Upper lobe of left lung (tissue), 6 donors: ENCODE measurements around the gene NANS. TPM values are rescaled to one million over a fixed set of nuclear protein-coding genes. Genes with fewer than 3 reads are reported as not detected.
"Not testable (repeated sequence)": the region's sequence is repeated elsewhere in the genome, so short reads cannot be mapped to it uniquely, and the experiment has no call there.

Experiments
- ATAC-seq, 2 donors: fragments of 200-7000 bp; cut with Tn5 transposase; one replicate each; pipeline ENCODE4 v1.9.1; 2022; ENCODE audit warnings: mild to moderate bottlenecking in 2 of 2, moderate library complexity in 2 of 2; ENCODE audit not compliant: low FRiP score in 2 of 2
- DNase-seq, 2 donors: peaks; one replicate each; pipeline ENCODE4 v3.0.0-alpha.2; 2019 to 2020
- H3K27ac ChIP-seq, 4 donors: fragments of 200-600 bp; sonication (generic); one replicate each; pipeline ENCODE4 v1.5.1; 2016 to 2019
- H3K27me3 ChIP-seq, 4 donors: fragments of 200-600 bp; sonication (generic); one replicate each; pipeline ENCODE4 v1.5.1; 2017 to 2019
- H3K36me3 ChIP-seq, 4 donors: fragments of 200-600 bp; sonication (generic); one replicate each; pipeline ENCODE4 v1.5.1; 2016 to 2019
- H3K4me1 ChIP-seq, 4 donors: fragments of 200-600 bp; sonication (generic); one replicate each; pipeline ENCODE4 v1.5.1; 2018 to 2019
- H3K4me3 ChIP-seq, 4 donors: fragments of 200-600 bp; sonication (generic); one replicate each; pipeline ENCODE4 v1.5.1; 2017 to 2019; ENCODE audit warnings: mild to moderate bottlenecking in 2 of 4, moderate library complexity in 1 of 4
- H3K9me3 ChIP-seq, 4 donors: fragments of 200-600 bp; sonication (generic); one replicate each; pipeline ENCODE4 v1.5.1; 2018 to 2019
- CTCF ChIP-seq, 6 experiments: fragments of 450-650 bp in 4 of 6; fragments of 200-600 bp in 2 of 6; sonication (generic) in 2 of 6; IDR thresholded peaks; one replicate each; pipeline ENCODE4 v1.5.1; 2016 to 2019; ENCODE audit warnings: antibody characterized with exemption in 6 of 6
- EP300 ChIP-seq, 4 donors: sonication (generic); formaldehyde crosslinking; IDR thresholded peaks; one replicate each; pipeline ENCODE4 v1.5.1; 2017; ENCODE audit warnings: antibody characterized with exemption in 4 of 4, control low read depth in 2 of 4
- POLR2A ChIP-seq, 4 donors: fragments of 450-650 bp; IDR thresholded peaks; one replicate each; pipeline ENCODE4 v1.5.1; 2016 to 2017; ENCODE audit warnings: antibody characterized with exemption in 4 of 4, mild to moderate bottlenecking in 2 of 4
- POLR2AphosphoS5 ChIP-seq, 2 donors: sonication (generic); formaldehyde crosslinking; IDR thresholded peaks; one replicate each; pipeline ENCODE4 v1.5.1; 2017; ENCODE audit warnings: antibody characterized with exemption in 2 of 2
- WGBS, 2 donors: methylation state at CpG; one replicate each; pipeline ENCODE4 v1.1.5; 2017 to 2018; 5-methylcytosine and 5-hydroxymethylcytosine counted together
- total RNA-seq, 6 donors: library from RNA; depleted of rRNA in 4 of 6; stranded (reverse); fragments of >200 nt in 4 of 6; gene quantifications; one replicate each; pipeline versions ENCODE4 v1.1.0 to v1.2.1, GENCODE V29; 2016 to 2021
- donor health status: DM: no; HTN: no; CAD: no; lungs with moderate emphysema.
- donor health status: DM: no; HTN: yes; CAD: no; lungs with severe emphysema.

Gene NANS
- total RNA-seq, 6 donors from 2014 or later, result 41.4 to 75.5 (median 60.7) TPM

- Histone ChIP-seq H3K4me1 (peaks cover 0 to 14% (median 7%) of the 10 kb centered on the region in 4 donors), H3K27me3 (no peaks in the 10 kb centered on the region), H3K27ac (peak overlapping the region; percentile 19 to 67 (median 56)), H3K9me3 (no peaks in the 10 kb centered on the region), H3K4me3 (no peak overlapping the region), H3K36me3 (peaks cover 0 to 6% (median 0%) of the 10 kb centered on the region in 4 donors)
- ATAC-seq, result peak in 1 of 2 donors; percentile 8
- WGBS, 2 donors, result 89 to 92% methylated on average over 2 of the region's 2 CpGs
- DNase-seq, result no peak
- no peak for TF ChIP-seq CTCF (IDR thresholded peaks at IDR 0.05)
- TF ChIP-seq EP300 (IDR thresholded peaks at IDR 0.05), result no peak
- TF ChIP-seq POLR2A (IDR thresholded peaks at IDR 0.05), result no peak
- TF ChIP-seq POLR2AphosphoS5 (IDR thresholded peaks at IDR 0.05), result no peak
Observed at GRCh38 chr9:98107926-98108325, 51.4 kb downstream of the NANS start.

GRCh38 chr9:98108531-98109031 is 52.0 kb downstream of the NANS start:
- TF ChIP-seq POLR2AphosphoS5 (IDR thresholded peaks at IDR 0.05), result no peak
- no peak for TF ChIP-seq POLR2A (IDR thresholded peaks at IDR 0.05)
- no peak for TF ChIP-seq CTCF (IDR thresholded peaks at IDR 0.05)
- no peak for TF ChIP-seq EP300 (IDR thresholded peaks at IDR 0.05)
- H3K4me3 ChIP-seq, result no peak overlapping the region
- H3K27me3 ChIP-seq, result no peaks in the 10 kb centered on the region
- ATAC-seq (peak; percentile 50 to 71), DNase-seq (peak in 1 of 2 donors; percentile 40)
- H3K36me3 ChIP-seq, result peaks cover 0 to 6% (median 0%) of the 10 kb centered on the region in 4 donors
- WGBS, 2 donors, result 58 to 64% methylated on average over 5 of the region's 5 CpGs
- H3K4me1 ChIP-seq, result peaks cover 0 to 12% (median 5%) of the 10 kb centered on the region in 4 donors
- H3K9me3 ChIP-seq, result no peaks in the 10 kb centered on the region
- H3K27ac ChIP-seq, result peak overlapping the region; percentile 19 to 67 (median 56)

- Histone ChIP-seq H3K36me3 (peaks cover 0 to 6% (median 0%) of the 10 kb centered on the region in 4 donors), H3K27ac (peak overlapping the region in 2 of 4 donors; percentile 65 to 67), H3K4me3 (no peak overlapping the region), H3K27me3 (no peaks in the 10 kb centered on the region), H3K4me1 (peaks cover 0 to 10% (median 5%) of the 10 kb centered on the region in 4 donors), H3K9me3 (no peaks in the 10 kb centered on the region)
- TF ChIP-seq CTCF (IDR thresholded peaks at IDR 0.05), result no peak
- TF ChIP-seq POLR2A (IDR thresholded peaks at IDR 0.05), result no peak
- TF ChIP-seq POLR2AphosphoS5 (IDR thresholded peaks at IDR 0.05), result no peak
- TF ChIP-seq EP300 (IDR thresholded peaks at IDR 0.05), result no peak
- 64 to 72% methylated on average over 3 of the region's 3 CpGs for WGBS, 2 donors
- DNase-seq, result no peak
- no peak for ATAC-seq
Observed at GRCh38 chr9:98109052-98109451, 52.5 kb downstream of the NANS start.

- not testable (repeated sequence) for ATAC-seq, H3K27me3 ChIP-seq, H3K4me3 ChIP-seq, DNase-seq, H3K9me3 ChIP-seq, H3K36me3 ChIP-seq
- H3K4me1 ChIP-seq, result peaks cover 25 to 45% (median 33%) of the 10 kb centered on the region in 4 donors
- 93 to 97% methylated on average over 6 of the region's 6 CpGs for WGBS, 2 donors
- H3K27ac ChIP-seq, result peak overlapping the region in 1 of 4 donors; percentile 86
Observed at GRCh38 chr9:98117097-98117496, 60.6 kb downstream of the NANS start.

DNA sequence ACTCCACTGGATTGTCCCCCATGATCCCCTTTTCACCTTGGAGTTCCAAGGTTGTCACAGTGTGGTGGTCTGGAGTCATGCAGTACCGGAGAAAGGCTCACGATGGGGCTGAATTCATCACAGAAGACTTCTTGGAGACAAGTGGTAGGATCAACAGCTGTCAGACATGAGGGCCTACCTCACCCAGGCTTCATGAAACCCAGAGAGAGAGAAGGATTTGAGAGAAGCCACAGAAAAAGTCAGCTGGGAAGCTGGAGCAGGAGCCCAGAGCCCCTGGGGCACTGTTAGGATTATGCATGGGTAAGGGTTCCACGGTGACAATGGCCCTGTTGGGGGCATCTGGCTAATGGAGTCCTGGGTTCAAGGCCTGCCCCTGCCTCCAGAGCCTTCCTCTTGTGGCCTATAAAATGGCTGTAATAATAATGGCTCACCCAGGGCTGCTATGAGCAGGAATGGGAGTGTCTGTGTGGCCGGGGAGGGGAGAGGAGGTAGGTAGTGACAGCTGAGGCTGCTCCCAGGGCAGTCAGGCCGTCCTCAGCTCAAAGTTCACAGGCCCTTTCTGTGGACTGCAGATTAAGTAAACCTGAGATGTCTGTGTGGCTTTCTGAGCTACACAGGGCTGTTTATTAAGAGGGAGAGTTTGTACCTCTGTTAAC is 61.6 kb downstream of the NANS start:
- Histone ChIP-seq H3K27ac (peak overlapping the region; percentile 76 to 88 (median 86)), H3K4me3 (peak overlapping the region in 3 of 4 donors; percentile 77 to 85 (median 81)), H3K27me3 (no peaks in the 10 kb centered on the region), H3K36me3 (no peaks in the 10 kb centered on the region), H3K9me3 (no peaks in the 10 kb centered on the region), H3K4me1 (peaks cover 25 to 45% (median 33%) of the 10 kb centered on the region in 4 donors)
- peak in 1 of 2 donors; percentile 40 for ATAC-seq
- 43 to 52% methylated on average over 3 to 5 of the region's 5 CpGs for WGBS, 2 donors
- DNase-seq, result no peak
- TF ChIP-seq EP300 (IDR thresholded peaks at IDR 0.05) (no peak), CTCF (IDR thresholded peaks at IDR 0.05) (peak in 5 of 6 experiments; percentile 7 to 30 (median 21))
